ENCODE measurements around the gene SYTL3.

GRCh38 chr6:158663625-158664165 is 13.8 kb downstream of the SYTL3 start:
- TF ChIP-seq, protein P1, sequence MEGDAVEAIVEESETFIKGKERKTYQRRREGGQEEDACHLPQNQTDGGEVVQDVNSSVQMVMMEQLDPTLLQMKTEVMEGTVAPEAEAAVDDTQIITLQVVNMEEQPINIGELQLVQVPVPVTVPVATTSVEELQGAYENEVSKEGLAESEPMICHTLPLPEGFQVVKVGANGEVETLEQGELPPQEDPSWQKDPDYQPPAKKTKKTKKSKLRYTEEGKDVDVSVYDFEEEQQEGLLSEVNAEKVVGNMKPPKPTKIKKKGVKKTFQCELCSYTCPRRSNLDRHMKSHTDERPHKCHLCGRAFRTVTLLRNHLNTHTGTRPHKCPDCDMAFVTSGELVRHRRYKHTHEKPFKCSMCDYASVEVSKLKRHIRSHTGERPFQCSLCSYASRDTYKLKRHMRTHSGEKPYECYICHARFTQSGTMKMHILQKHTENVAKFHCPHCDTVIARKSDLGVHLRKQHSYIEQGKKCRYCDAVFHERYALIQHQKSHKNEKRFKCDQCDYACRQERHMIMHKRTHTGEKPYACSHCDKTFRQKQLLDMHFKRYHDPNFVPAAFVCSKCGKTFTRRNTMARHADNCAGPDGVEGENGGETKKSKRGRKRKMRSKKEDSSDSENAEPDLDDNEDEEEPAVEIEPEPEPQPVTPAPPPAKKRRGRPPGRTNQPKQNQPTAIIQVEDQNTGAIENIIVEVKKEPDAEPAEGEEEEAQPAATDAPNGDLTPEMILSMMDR (conservative IDR thresholded peaks at IDR 0.05) = no peak
- TF ChIP-seq EZH2 (IDR thresholded peaks at IDR 0.05; ENCODE audit: low read depth) = no peak
